HepG2 (cell line): ENCODE results near the gene FUCA1. TPM values are rescaled to one million over a fixed set of nuclear protein-coding genes. Genes with fewer than 3 reads are reported as not detected.

Source experiments
- ARHGAP35 ChIP-seq: sonication (generic); formaldehyde crosslinking; IDR thresholded peaks from 2 replicates; pipeline ENCODE4 v1.9.0; 2022; ENCODE audit warnings: mild to moderate bottlenecking, inconsistent platforms, moderate library complexity, missing genetic modification reagents, borderline replicate concordance
- ELF3 ChIP-seq: IDR thresholded peaks from 2 replicates; pipeline ENCODE4 v1.6.1; 2016; ENCODE audit warnings: missing genetic modification reagents, missing compliant biosample characterization
- ERF ChIP-seq: IDR thresholded peaks from 2 replicates; pipeline ENCODE4 v1.6.1; 2018; ENCODE audit warnings: missing biosample characterization, missing genetic modification reagents
- GABPA ChIP-seq, 2 experiments: IDR thresholded peaks; 2 replicates each; pipeline ENCODE4 v1.6.1; 2011 to 2016; ENCODE audit warnings: low read depth in 2 of 2, low read length in 1 of 2, missing biosample characterization in 1 of 2, missing genetic modification characterization in 1 of 2
- GTF2F1 ChIP-seq: fragments of 150-350 bp; IDR thresholded peaks from 2 replicates; pipeline ENCODE4 v1.6.1; 2014; ENCODE audit warnings: low read length
- HOXA5 ChIP-seq: sonication (generic); formaldehyde crosslinking; IDR thresholded peaks from 2 replicates; pipeline ENCODE4 v1.4.0; 2020; ENCODE audit warnings: missing genetic modification reagents
- JUND ChIP-seq: sonication (generic); formaldehyde crosslinking; IDR thresholded peaks from 2 replicates; pipeline ENCODE4 v1.8.0; 2022; ENCODE audit warnings: mild to moderate bottlenecking, missing genetic modification reagents
- NCOA1 ChIP-seq: sonication (generic); formaldehyde crosslinking; IDR thresholded peaks from 2 replicates; pipeline ENCODE4 v1.9.0; 2021; ENCODE audit warnings: missing genetic modification reagents
- NFIC ChIP-seq: IDR thresholded peaks from 2 replicates; pipeline ENCODE4 v1.6.1; 2012; ENCODE audit warnings: mild to moderate bottlenecking, low read length, inconsistent platforms
- RAD51 ChIP-seq: fragments of 450-650 bp; IDR thresholded peaks from 2 replicates; pipeline ENCODE4 v1.6.1; 2016; ENCODE audit warnings: borderline replicate concordance
- SIN3A ChIP-seq: IDR thresholded peaks from 2 replicates; pipeline ENCODE4 v1.6.1; 2011; ENCODE audit warnings: low read depth, mild to moderate bottlenecking, control low read depth, low read length, borderline replicate concordance
- SMC3 ChIP-seq: IDR thresholded peaks from 2 replicates; pipeline ENCODE4 v1.6.1; 2011; ENCODE audit warnings: low read length, improper control_type of control experiment
- SNAI1 ChIP-seq: sonication (generic); formaldehyde crosslinking; IDR thresholded peaks from 2 replicates; pipeline ENCODE4 v1.5.0; 2020; ENCODE audit warnings: mild to moderate bottlenecking, missing genetic modification reagents, borderline replicate concordance
- YY1 ChIP-seq: IDR thresholded peaks from 2 replicates; pipeline ENCODE4 v1.6.1; 2011; ENCODE audit warnings: low read length, low read depth, moderate library complexity, mild to moderate bottlenecking; ENCODE audit not compliant: insufficient read depth, insufficient replicate concordance
- ZFP37 ChIP-seq: sonication (generic); formaldehyde crosslinking; IDR thresholded peaks from 2 replicates; pipeline ENCODE4 v1.4.0; 2020; ENCODE audit warnings: missing genetic modification reagents, borderline replicate concordance
- ZNF10 ChIP-seq: sonication (generic); formaldehyde crosslinking; IDR thresholded peaks from 2 replicates; pipeline ENCODE4 v1.4.0; 2020; ENCODE audit warnings: mild to moderate bottlenecking, low read depth, missing genetic modification reagents, borderline replicate concordance
- ZNF337 ChIP-seq: sonication (generic); formaldehyde crosslinking; IDR thresholded peaks from 2 replicates; pipeline ENCODE4 v1.5.1; 2020; ENCODE audit warnings: missing genetic modification reagents, low read depth, mild to moderate bottlenecking, borderline replicate concordance
- ZNF83 ChIP-seq: sonication (generic); formaldehyde crosslinking; IDR thresholded peaks from 2 replicates; pipeline ENCODE4 v1.4.0; 2020; ENCODE audit warnings: missing genetic modification reagents, mild to moderate bottlenecking, borderline replicate concordance
- ZSCAN20 ChIP-seq: sonication (generic); formaldehyde crosslinking; IDR thresholded peaks from 2 replicates; pipeline ENCODE4 v1.4.0; 2020; ENCODE audit warnings: missing genetic modification reagents, mild to moderate bottlenecking, borderline replicate concordance
- ZSCAN31 ChIP-seq: sonication (generic); formaldehyde crosslinking; IDR thresholded peaks from 2 replicates; pipeline ENCODE4 v1.5.0; 2020; ENCODE audit warnings: low read depth, mild to moderate bottlenecking, missing genetic modification reagents
- polyA plus RNA-seq, 8 experiments: library from polyadenylated mRNA; depleted of rRNA in 3 of 8; stranded (reverse) in 7 of 8; unstranded in 1 of 8; fragments of >200 nt; fragmentation: Illumina TruSeq in 4 of 8; extraction: Trizol in 4 of 8; gene quantifications; 2 replicates each; pipeline versions ENCODE4 v1.2.1 to v1.2.3, GENCODE V29; 2011 to 2016; ENCODE audit warnings: low read depth in 4 of 8, missing spikeins in 1 of 8, mixed read lengths in 1 of 8; ENCODE audit not compliant: insufficient read depth in 1 of 8
- total RNA-seq, 5 experiments: library from RNA; depleted of rRNA; stranded (reverse); fragments of >200 nt; fragmentation: Illumina TruSeq; extraction: Trizol; gene quantifications; 2 replicates each; pipeline ENCODE4 v1.2.3, GENCODE V29; 2016; ENCODE audit warnings: low read depth in 1 of 5
- TF ChIP-seq, protein P1 (sequence below): sonication (generic); formaldehyde crosslinking; IDR thresholded peaks from 2 replicates; pipeline ENCODE4 v1.8.0; 2022; ENCODE audit warnings: missing genetic modification reagents, mild to moderate bottlenecking, borderline replicate concordance
- TF ChIP-seq, protein P2 (sequence below): sonication (generic); formaldehyde crosslinking; IDR thresholded peaks from 2 replicates; pipeline ENCODE4 v1.8.0; 2023; ENCODE audit warnings: mild to moderate bottlenecking, missing genetic modification reagents
- TF ChIP-seq, protein P3 (sequence below): sonication (generic); formaldehyde crosslinking; IDR thresholded peaks from 2 replicates; pipeline ENCODE4 v1.5.0; 2020; ENCODE audit warnings: missing genetic modification reagents
- TF ChIP-seq, protein P4 (sequence below): sonication (generic); formaldehyde crosslinking; conservative IDR thresholded peaks from 2 replicates; pipeline ENCODE4 v1.4.0; 2020; ENCODE audit warnings: missing genetic modification reagents

Gene FUCA1
- total and polyA plus RNA-seq, 2 of the 13 experiments (the other 11 are each of a cell fraction or from before 2014, with no cell fraction given) = 32.7 to 33.6 TPM

DNA sequence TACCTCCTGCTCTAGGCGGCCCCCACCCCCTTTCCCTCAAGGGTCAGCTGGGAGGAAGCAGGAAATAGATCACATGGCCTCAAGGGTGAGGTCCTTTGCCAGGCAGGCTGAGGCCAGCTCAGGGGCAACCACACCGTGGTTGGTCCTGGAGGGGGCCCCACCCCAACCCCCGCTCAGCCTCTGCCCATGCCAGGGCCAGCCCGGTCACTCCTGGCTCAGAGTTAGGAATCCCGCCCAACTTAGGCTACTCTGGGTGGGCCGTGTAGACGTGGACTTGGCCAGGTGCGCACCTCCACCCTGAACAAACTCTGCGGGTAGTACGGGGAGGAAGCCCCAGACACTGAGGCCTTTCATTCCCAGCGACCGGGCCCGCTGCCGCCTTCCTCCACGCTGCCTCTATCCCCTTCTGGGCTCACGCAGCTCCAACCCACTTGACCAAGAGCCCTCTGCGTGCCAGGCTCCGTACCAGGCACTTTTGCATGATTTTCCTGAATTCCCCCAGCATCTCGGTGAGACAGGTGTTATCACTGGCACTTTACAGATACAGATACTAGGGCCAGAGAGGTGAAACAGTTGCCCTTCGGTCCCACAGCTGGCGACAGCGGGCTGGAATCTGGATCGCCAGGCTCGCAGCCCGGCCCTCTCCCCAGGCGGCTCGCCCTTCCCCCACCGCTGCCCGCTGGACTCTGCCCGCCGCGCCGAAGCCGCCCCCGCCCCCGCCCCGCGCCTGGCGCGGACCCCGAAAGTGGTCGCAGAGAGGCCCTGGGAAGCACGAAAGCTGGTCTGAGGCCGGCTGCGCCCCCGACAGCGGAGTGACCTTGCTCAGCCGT lies 68.3 kb downstream of the FUCA1 start (continued):
- TF ChIP-seq GABPA (IDR thresholded peaks at IDR 0.05; ENCODE audit: low read depth, low read length) (no peak), GABPA (CRISPR knock-in tag; IDR thresholded peaks at IDR 0.05; ENCODE audit: low read depth) (peak; percentile 79), NCOA1 (CRISPR knock-in tag) (no peak), ZNF10 (no peak), YY1 (peak; percentile 54), RAD51 (peak; percentile 37; the same call in 1 of the 2 replicates), ZSCAN31 (CRISPR knock-in tag) (no peak), ELF3 (CRISPR knock-in tag) (peak; percentile 89), ARHGAP35 (CRISPR knock-in tag) (no peak), ZFP37 (CRISPR knock-in tag) (no peak), ERF (CRISPR knock-in tag) (no peak), GTF2F1 (no peak), ZNF83 (CRISPR knock-in tag) (no peak), NFIC (no peak), HOXA5 (CRISPR knock-in tag) (no peak), SNAI1 (CRISPR knock-in tag) (no peak), ZNF337 (CRISPR knock-in tag) (0 out of 2 replicates have a peak, but pooled peaks have one; percentile 12), ZSCAN20 (CRISPR knock-in tag) (no peak), SMC3 (no peak), SIN3A (0 out of 2 replicates have a peak, but pooled peaks have one; percentile 36), JUND (CRISPR knock-in tag) (0 out of 2 replicates have a peak, but pooled peaks have one; percentile 30)
- TF ChIP-seq, protein P1, sequence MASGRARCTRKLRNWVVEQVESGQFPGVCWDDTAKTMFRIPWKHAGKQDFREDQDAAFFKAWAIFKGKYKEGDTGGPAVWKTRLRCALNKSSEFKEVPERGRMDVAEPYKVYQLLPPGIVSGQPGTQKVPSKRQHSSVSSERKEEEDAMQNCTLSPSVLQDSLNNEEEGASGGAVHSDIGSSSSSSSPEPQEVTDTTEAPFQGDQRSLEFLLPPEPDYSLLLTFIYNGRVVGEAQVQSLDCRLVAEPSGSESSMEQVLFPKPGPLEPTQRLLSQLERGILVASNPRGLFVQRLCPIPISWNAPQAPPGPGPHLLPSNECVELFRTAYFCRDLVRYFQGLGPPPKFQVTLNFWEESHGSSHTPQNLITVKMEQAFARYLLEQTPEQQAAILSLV = no peak
- TF ChIP-seq, protein P2, sequence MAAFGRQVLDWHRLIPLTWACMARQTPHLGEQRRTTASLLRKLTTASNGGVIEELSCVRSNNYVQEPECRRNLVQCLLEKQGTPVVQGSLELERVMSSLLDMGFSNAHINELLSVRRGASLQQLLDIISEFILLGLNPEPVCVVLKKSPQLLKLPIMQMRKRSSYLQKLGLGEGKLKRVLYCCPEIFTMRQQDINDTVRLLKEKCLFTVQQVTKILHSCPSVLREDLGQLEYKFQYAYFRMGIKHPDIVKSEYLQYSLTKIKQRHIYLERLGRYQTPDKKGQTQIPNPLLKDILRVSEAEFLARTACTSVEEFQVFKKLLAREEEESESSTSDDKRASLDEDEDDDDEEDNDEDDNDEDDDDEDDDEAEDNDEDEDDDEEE (CRISPR knock-in tag) = 0 out of 2 replicates have a peak, but pooled peaks have one; percentile 34
- TF ChIP-seq, protein P3, sequence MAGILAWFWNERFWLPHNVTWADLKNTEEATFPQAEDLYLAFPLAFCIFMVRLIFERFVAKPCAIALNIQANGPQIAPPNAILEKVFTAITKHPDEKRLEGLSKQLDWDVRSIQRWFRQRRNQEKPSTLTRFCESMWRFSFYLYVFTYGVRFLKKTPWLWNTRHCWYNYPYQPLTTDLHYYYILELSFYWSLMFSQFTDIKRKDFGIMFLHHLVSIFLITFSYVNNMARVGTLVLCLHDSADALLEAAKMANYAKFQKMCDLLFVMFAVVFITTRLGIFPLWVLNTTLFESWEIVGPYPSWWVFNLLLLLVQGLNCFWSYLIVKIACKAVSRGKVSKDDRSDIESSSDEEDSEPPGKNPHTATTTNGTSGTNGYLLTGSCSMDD (CRISPR knock-in tag) = no peak
- TF ChIP-seq, protein P4, sequence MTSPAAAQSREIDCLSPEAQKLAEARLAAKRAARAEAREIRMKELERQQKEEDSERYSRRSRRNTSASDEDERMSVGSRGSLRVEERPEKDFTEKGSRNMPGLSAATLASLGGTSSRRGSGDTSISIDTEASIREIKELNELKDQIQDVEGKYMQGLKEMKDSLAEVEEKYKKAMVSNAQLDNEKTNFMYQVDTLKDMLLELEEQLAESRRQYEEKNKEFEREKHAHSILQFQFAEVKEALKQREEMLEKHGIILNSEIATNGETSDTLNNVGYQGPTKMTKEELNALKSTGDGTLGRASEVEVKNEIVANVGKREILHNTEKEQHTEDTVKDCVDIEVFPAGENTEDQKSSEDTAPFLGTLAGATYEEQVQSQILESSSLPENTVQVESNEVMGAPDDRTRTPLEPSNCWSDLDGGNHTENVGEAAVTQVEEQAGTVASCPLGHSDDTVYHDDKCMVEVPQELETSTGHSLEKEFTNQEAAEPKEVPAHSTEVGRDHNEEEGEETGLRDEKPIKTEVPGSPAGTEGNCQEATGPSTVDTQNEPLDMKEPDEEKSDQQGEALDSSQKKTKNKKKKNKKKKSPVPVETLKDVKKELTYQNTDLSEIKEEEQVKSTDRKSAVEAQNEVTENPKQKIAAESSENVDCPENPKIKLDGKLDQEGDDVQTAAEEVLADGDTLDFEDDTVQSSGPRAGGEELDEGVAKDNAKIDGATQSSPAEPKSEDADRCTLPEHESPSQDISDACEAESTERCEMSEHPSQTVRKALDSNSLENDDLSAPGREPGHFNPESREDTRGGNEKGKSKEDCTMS = no peak
